Tibial artery (tissue), 4 donors: Measurements from ENCODE around the gene S100A11.

Source experiments
- DNase-seq, 2 donors: peaks; one replicate each; pipeline ENCODE4 v3.0.0-alpha.2; 2019
- H3K27ac ChIP-seq, 2 donors: fragments of 200-600 bp; sonication (generic) in 1 of 2; 1 replicate in 1 of 2; 2 replicates in 1 of 2; pipeline ENCODE4 v1.5.1; 2018 to 2019; ENCODE audit warnings: mild to moderate bottlenecking in 1 of 2
- H3K27me3 ChIP-seq, 2 donors: fragments of 200-600 bp; sonication (generic) in 1 of 2; one replicate each; pipeline versions ENCODE4 v1.5.1 to v1.6.0; 2016 to 2019
- H3K36me3 ChIP-seq, 3 donors: fragments of 200-600 bp; sonication (generic) in 2 of 3; one replicate each; pipeline ENCODE4 v1.5.1; 2016 to 2019; ENCODE audit warnings: mild to moderate bottlenecking in 2 of 3
- H3K4me1 ChIP-seq, 4 donors: fragments of 200-600 bp; sonication (generic) in 2 of 4; 1 replicate in 3 of 4; 2 replicates in 1 of 4; pipeline ENCODE4 v1.5.1; 2016 to 2019
- H3K4me3 ChIP-seq, 2 donors: fragments of 200-600 bp; sonication (generic) in 1 of 2; 1 replicate in 1 of 2; 2 replicates in 1 of 2; pipeline ENCODE4 v1.5.1; 2018 to 2019; ENCODE audit warnings: mild to moderate bottlenecking in 2 of 2
- H3K9me3 ChIP-seq, 3 donors: fragments of 200-600 bp; sonication (generic) in 1 of 3; one replicate each; pipeline ENCODE4 v1.5.1; 2016 to 2019
- CTCF ChIP-seq, 2 experiments: fragments of 200-600 bp in 1 of 2; fragments of 450-650 bp in 1 of 2; IDR thresholded peaks; one replicate each; pipeline ENCODE4 v1.5.1; 2017 to 2019; ENCODE audit warnings: antibody characterized with exemption in 2 of 2, mild to moderate bottlenecking in 1 of 2, moderate library complexity in 1 of 2
- intact Hi-C: fragments of 100-400 bp; cut with DNase I; formaldehyde crosslinking; loops from one replicate; pipeline ENCODE4 v1.15.0; 2023; ENCODE audit warnings: low total_unique reads

The S100A11 gene

GRCh38 chr1:152052606-152053005 lies 15.8 kb upstream of the S100A11 start:
- H3K27ac ChIP-seq, result no peak overlapping the region
- intact Hi-C loops, result loop anchor here (5.0 kb wide), 2 partner anchors 130 to 410 kb away; no protein-coding TSS in a partner anchor
- peak; percentile 89 to 90 for DNase-seq

DNA sequence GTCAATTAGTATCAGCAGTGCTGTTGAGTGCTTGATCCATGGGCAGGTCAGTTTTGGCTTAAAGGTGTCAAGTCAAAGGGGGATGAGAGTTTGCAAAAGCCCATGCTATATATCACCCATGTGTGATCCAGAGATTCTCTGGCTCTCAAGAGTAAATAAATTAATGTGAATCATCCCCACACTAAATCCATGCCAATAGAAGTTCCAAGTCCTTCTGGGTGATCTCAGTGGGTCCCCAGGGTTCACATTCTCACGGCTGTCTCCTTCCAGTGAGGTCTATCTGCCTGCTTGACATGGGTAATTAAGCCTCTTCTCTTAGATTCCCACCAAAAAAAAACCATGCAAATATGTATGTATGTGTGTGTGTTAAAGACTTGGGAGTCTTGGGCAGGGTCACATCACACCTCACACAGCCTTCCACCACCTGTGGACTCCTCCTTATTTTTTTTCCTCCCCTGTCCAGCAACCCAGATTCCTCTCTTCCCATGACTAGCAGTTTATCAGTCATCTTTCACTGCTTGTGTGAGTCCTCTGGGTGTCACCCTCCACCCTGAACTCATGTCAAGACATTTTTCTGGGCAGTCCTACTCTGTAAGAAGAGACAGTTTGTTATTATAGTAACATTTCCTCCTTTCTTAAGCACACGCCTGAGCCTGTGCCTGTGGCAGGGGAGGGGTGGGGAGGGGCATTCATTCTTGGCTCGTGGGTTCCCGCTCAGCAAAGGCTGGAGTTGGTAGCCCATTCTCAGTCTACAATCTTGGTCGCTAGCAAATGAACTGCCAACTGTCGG lies 14.3 kb upstream of the S100A11 start:
- H3K4me1 ChIP-seq, result peaks cover 0 to 25% (median 18%) of the 10 kb centered on the region in 4 donors
- H3K27ac ChIP-seq, result no peak overlapping the region

More at GRCh38 chr1:152052606-152053005, 15.8 kb upstream of the S100A11 start:
- no peaks in the 10 kb centered on the region for H3K36me3 ChIP-seq
- peak; percentile 86 to 90 for TF ChIP-seq CTCF (IDR thresholded peaks at IDR 0.05)
- peaks cover 0 to 8% of the 10 kb centered on the region in 2 donors for H3K27me3 ChIP-seq
- H3K9me3 ChIP-seq, result no peaks in the 10 kb centered on the region
- no peak overlapping the region for H3K4me3 ChIP-seq
- H3K4me1 ChIP-seq, result peaks cover 0 to 14% (median 12%) of the 10 kb centered on the region in 4 donors

DNA sequence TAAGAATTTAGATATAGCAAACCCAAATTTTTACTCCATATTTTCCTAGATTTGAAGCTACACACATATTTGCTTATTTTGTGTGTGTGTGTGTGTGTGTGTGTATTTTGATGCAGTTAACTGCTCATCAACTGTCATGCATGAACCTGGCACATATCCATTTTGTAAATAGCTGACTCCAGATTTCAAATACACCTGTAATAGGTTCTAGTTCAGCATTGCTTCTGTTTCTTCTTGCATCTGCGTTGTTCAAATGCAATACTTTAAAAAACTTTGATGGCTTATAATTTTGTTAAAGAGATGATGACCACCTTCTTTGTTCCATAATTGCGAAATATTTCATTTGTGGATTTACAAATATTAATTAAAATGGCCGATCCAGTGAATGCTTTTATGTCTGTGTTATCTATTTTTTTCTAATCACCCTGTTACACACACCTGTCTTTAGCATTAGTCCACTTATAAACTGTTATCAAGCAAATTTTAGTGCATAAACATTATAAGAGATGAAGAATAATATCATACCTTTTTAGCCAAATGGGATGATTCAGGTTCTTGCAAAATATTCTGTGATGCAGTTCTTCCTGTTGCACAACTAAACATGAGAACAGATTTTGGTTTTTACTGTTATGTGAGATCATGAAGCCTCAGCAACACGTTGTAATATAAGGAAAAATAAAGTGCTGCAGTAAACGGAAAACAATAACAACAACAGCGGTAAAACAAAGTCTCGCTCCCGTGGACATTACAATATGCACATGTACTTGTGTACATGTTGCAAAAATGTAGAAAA lies 12.7 kb upstream of the S100A11 start:
- DNase-seq, result no peak
- intact Hi-C loops, result loop anchor here (5.0 kb wide), 2 partner anchors 133 to 413 kb away; no protein-coding TSS in a partner anchor
- Histone ChIP-seq H3K27ac (no peak overlapping the region), H3K27me3 (peaks cover 0 to 3% of the 10 kb centered on the region in 2 donors), H3K9me3 (no peaks in the 10 kb centered on the region), H3K4me3 (no peak overlapping the region), H3K36me3 (no peaks in the 10 kb centered on the region), H3K4me1 (peaks cover 0 to 25% (median 18%) of the 10 kb centered on the region in 4 donors)
- TF ChIP-seq CTCF (IDR thresholded peaks at IDR 0.05), result no peak

More for the DNA sequence above, 14.3 kb upstream of the S100A11 start:
- TF ChIP-seq CTCF (IDR thresholded peaks at IDR 0.05), result no peak
- H3K4me3 ChIP-seq, result no peak overlapping the region
- intact Hi-C loops, result loop anchor here (5.0 kb wide), 2 partner anchors 131 to 411 kb away; no protein-coding TSS in a partner anchor
- peaks cover 0 to 8% of the 10 kb centered on the region in 2 donors for H3K27me3 ChIP-seq
- DNase-seq, result no peak
- no peaks in the 10 kb centered on the region for H3K36me3 ChIP-seq
- no peaks in the 10 kb centered on the region for H3K9me3 ChIP-seq

DNA sequence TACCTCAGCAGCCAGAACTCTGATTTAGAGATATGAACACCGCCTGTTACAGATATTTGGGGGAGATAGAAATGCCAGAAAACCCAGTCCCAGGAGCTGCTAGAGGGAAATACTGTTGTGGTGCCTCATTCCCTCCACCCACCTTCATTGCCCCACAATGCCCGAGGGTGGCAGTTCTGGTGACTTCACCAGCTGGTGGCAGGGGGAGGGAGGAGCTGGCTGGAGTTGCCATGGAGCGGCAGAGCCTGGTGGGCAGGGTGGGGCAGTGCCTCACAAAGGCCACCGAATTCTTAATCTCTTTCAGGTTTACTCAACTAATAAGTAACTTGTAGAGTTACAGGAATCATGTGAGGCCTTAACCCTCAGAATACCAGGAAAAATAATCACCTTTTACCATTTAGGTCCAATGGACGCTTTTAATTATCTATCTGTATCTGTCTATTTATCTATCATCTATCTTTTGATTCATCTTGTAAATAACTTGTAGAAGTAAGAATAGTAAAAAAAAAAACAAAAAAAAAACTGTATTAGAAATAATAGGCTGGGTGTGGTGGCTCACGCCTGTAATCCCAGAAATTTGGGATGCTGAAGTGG lies 11.7 kb upstream of the S100A11 start:
- intact Hi-C loops, result no loop called here
- peak; percentile 64 to 88 for DNase-seq
- TF ChIP-seq CTCF (IDR thresholded peaks at IDR 0.05), result no peak

DNA sequence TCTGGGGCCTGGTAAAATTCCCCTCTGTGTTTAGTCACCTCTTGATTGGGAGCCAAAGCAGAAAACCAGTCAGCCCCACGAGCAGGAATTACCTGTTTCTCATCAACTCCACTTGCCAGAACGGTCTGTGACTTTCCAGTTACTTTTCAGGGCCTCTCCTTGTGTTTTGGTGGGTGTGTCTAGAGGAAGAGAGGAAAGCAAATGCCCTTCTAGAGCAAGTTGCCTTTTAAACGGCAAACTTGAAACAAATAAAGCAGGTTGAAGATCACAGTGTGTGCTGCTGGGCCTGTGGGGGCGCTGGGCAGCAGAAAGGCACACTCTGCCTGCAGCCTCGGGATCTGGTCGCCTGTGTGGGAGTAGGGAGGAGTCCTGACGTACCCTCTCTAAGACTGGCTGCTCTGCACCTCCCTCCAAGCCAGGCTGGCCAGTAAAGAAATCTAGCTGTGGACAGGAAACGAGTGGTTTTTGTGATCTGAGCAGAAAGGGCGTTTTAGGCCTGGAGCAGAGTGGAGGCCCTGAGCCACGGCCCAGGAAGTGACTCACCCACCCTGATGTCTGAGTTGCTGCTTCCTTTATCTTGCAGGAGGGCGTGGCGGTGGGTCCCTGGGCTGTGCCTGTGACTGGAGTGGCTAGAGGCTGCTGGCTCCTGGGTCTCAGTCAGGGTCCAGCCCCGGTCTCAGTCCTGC lies 11.1 kb upstream of the S100A11 start:
- peak; percentile 48 to 65 for TF ChIP-seq CTCF (IDR thresholded peaks at IDR 0.05)
- Histone ChIP-seq H3K27ac (peak overlapping the region; percentile 80 to 89), H3K9me3 (no peaks in the 10 kb centered on the region), H3K36me3 (no peaks in the 10 kb centered on the region), H3K4me3 (peak overlapping the region; percentile 26 to 39), H3K4me1 (peaks cover 0 to 25% (median 18%) of the 10 kb centered on the region in 4 donors), H3K27me3 (peaks cover 0 to 2% of the 10 kb centered on the region in 2 donors)
- intact Hi-C loops, result no loop called here
- peak; percentile 96 for DNase-seq

More for the DNA sequence above, 11.7 kb upstream of the S100A11 start:
- H3K36me3 ChIP-seq, result no peaks in the 10 kb centered on the region
- H3K4me1 ChIP-seq, result peaks cover 0 to 25% (median 18%) of the 10 kb centered on the region in 4 donors
- H3K4me3 ChIP-seq, result peak overlapping the region in 1 of 2 donors; percentile 39
- H3K27ac ChIP-seq, result peak overlapping the region; percentile 80 to 89
- H3K27me3 ChIP-seq, result peaks cover 0 to 3% of the 10 kb centered on the region in 2 donors
- no peaks in the 10 kb centered on the region for H3K9me3 ChIP-seq
